DMS153 treated with DMSO at 0.1 percent for 48 hours (cell line): ENCODE measurements around the gene ADCY4.

Experiments used
- DNase-seq: peaks from one replicate; lab custom pipeline; 2025; ENCODE audit not compliant: unreplicated experiment; lab: John Stamatoyannopoulos, UW

ADCY4 gene

GRCh38 chr14:24317141-24317928 lies 17.5 kb downstream of the ADCY4 start:
- no peak for DNase-seq

- no peak for DNase-seq
Measured at GRCh38 chr14:24316597-24316950, 18.3 kb downstream of the ADCY4 start.

GRCh38 chr14:24315807-24316596 lies 18.9 kb downstream of the ADCY4 start:
- peak; percentile 3 for DNase-seq

GRCh38 chr14:24315243-24315806 lies 19.5 kb downstream of the ADCY4 start:
- DNase-seq, result no peak

DNA sequence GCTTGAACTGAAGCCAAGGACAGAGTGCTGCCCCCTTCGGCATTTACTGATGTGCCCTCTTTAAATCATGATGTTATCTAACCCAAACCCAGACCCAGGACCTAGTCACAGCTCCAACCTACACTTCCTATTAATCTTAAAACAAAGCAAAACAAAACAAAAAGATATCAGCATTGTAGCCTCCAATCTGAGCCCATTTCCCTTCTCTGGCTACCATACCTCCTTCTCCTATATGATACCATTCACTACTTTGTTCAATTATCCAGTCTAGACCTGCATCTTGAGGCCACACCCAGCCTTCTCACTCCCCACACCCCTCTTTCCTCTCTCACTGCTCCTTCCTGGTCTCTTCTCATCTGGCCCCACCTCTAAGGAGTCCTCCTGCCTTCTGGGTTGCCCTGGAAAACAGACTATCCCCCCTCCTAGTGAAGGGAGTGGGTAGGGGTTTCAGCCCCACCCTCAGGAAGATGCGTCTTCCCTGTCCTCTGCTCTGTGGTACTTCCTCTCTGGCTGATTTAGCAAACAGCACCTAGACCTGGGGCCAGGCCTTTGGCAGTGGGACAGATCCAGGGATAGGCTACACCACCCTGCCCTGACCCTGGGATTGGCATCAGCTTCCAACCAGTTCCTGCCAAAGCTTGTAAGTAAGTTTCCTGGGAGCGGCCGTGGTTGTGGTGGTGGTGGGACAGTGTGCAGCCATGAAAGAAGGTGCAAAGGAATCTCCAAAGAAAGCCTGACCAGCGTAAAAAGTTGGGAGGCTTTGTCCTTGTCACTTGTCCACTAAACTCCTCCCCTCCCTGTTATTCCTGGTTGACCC lies 20.3 kb downstream of the ADCY4 start:
- no peak for DNase-seq

DNA sequence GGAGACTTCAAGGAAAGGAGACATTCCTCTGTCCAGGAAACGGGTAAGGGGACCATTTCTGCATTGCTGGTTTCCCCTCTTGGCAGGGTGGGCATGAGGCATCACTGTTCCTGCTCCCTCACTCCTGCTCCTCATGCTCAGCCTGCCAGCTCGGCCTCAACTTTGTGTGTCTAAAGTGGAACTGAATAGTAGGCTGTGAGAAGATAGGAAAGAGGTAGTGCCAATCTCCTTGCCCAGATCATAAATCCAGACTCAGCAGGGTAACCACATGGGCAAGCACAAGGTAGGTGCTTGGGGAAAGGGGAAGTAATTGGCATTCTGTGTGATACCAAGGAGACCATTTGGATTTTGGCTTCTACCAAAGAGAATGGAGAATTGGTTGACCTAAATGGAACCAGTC lies 21.0 kb downstream of the ADCY4 start:
- DNase-seq, result no peak

GRCh38 chr14:24312736-24313507 lies 21.9 kb downstream of the ADCY4 start:
- no peak for DNase-seq

- DNase-seq, result no peak
Measured at GRCh38 chr14:24311837-24312615, 22.8 kb downstream of the ADCY4 start.

- peak; percentile 36 for DNase-seq
Measured at GRCh38 chr14:24310646-24311604, 23.9 kb downstream of the ADCY4 start, which contains the start of gene LTB4R. LTB4R (plus strand) TSS chr14:24311502; CDS start chr14:24315652, 4,150 bp downstream.

DNA sequence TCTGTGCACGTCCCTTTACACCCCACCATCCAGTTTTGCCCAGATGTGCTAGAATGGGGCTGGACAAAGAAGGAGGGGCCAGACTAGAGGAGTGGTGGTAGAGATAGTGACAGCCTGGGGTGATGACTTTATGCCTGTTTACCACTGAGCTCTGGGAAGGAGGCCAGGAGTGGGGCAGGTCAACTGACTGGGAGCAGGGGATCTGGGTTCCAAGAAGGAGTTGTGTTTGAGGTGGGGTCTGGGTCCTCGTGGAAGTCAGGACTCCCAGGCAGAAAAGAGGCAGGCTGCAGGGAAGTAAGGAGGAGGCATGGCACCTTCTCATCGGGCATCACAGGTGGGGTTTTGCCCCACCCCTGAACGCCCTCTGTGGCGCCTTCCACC lies 24.6 kb downstream of the ADCY4 start:
- no peak for DNase-seq

- DNase-seq, result no peak
Measured at GRCh38 chr14:24309538-24310264, 25.2 kb downstream of the ADCY4 start, which contains the start of gene LTB4R2. LTB4R2 (plus strand) TSS chr14:24310140; CDS start chr14:24310665, 525 bp downstream.

- DNase-seq, result no peak
Measured at GRCh38 chr14:24308342-24309124, 26.3 kb downstream of the ADCY4 start.

GRCh38 chr14:24307575-24308341 lies 27.1 kb downstream of the ADCY4 start, which contains the start of gene CIDEB:
CIDEB (minus strand) TSS chr14:24307977; CDS start chr14:24307858, 119 bp downstream.
- peak; percentile 4 for DNase-seq

GRCh38 chr14:24307156-24307574 lies 27.7 kb downstream of the ADCY4 start:
- DNase-seq, result no peak

DNA sequence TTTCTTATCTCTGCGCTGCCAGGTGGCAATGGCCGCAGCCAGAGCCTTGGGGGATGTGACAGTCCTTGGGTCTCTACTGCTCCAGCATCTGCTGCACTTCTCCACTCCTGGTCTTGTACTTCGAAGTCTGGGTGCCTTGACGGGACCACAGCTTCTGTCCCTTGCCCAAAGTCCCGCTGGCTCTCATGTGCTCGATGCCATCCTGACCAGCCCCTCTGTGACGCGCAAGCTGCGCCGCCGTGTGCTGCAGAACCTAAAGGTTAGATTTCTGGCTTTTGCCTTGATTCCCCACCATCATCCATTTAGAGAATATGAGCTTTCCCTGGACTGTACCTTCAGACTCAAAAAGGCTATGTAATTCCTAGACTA lies 30.9 kb downstream of the ADCY4 start:
- no peak for DNase-seq
